ENCODE measurements around the gene SULF2.
"Not testable (repeated sequence)": the region's sequence is repeated elsewhere in the genome, so short reads cannot be mapped to it uniquely, and the experiment has no call there.

SULF2 gene

DNA sequence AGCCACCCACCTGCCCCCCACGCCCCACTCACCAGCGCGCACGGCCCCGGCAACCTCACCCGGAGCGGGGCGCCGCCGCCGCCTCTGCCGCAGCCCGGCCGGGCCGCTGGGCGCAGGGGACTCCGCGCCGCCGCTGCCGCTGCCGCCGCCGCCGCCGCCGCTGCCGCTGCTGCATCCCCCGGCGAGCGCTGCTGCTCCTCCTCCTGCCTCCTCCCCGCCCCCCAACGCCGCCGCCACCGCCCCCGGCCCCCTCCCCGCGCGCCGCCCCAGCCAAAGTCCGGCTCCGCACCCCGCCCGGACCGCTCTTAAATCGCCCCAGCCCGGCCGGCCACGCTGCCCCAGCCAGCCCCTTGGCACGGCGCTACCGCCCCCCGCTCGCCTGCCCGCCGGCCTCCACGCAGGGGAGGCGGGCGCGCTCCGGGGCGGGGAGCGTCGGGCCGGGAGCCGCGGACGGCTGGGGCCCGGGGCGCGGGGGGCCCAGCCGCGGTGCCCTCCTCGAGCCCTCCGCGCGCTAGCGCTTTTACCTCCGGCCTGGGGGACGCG lies at the start of gene SULF2:
SULF2 (minus strand) TSS at position 171 of the 543 bp plus-strand sequence. CDS start 28,118 bp downstream, outside the sequence.
- no peak for DNase-seq

DNA sequence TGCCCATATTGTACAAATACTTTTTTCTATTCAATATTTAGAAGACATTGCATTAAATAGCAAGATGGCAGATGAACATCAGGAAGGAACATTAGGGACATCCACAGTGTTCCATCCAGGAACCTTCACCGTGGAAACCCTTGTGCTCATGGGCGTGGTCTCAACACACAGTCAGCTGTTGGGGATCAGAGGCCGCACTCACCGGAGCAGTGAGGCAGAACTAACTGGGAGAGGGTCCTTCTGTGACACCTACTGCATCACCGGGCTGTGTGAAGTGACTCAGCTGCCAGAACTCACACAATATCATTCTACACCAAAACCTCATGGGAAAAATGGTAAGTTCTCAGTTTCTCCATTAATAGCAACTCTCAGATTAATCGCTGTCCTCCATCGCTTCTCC lies 46.4 kb upstream of the SULF2 start:
- DNase-seq: not testable (repeated sequence)

GRCh38 chr20:47826716-47827115 lies 41.4 kb upstream of the SULF2 start:
- not testable (repeated sequence) for DNase-seq

- DNase-seq: not testable (repeated sequence)
Measured at GRCh38 chr20:47826006-47826405, 40.7 kb upstream of the SULF2 start.

DNA sequence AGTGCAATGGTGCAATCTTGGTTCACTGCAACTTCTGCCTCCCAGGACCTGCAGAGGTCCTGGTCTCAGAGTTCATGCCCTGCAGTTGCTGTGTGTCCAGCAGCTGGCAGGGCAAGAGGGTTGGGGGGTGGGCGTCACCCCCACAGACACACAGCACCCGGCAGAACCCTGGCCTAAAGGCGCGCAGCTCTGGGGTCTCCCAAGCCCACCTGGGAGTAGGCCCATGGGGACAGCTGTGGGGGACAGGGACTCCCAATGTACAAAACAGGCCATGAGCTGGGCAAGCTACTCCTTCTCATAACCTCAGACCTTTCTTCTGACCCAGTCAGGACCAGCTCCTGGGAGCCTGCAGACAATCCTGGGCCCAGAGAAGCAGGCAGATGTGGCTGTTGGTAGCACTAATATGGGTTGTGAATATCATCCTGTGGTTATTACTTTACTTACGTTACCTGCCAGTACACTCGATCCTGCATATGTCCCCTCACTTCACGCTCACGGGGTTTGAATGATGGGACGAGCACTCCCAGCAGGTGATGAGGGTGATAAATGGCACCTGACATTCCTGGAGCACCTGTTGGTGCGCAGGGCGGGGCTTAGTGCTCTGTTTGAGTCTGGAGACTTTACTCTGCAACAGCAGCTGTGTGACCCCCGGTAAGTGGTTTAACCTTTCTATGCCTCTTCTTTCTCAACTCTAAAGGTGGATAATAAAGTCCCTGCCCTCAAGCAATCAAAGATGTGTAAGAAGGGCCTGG lies 39.9 kb upstream of the SULF2 start:
- DNase-seq: no peak

GRCh38 chr20:47823941-47824340 lies 38.7 kb upstream of the SULF2 start:
- not testable (repeated sequence) for DNase-seq

DNA sequence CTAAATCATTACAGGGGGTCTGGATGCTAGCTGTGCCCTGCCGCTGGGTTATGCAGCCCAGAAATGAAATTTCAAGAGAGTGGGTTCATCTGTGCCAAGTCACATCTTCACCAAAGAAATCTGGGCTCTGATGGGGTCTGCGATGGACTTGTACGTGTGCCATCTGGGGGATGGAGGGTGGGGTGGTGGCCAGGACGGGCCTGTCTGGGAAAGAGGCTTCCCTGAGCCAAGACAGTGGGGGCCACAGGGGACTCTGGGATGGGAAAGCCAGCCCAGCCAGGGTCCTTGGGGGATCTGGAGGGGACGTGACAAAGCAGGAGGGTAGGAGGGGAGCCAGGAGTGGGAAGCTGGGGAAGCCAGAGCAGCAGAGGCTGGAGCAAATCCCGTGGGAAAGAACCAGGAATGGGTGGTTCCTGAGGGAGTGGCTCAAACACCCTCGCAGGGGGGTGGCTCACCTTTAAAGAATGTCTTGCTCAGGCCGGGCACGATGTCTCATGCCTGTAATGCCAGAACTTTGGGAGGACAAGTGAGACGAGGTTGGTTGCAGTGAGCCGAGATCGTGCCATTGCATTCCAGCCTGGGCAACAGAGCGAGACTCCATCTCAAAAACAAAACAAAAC lies 36.3 kb upstream of the SULF2 start:
- no peak for DNase-seq

DNA sequence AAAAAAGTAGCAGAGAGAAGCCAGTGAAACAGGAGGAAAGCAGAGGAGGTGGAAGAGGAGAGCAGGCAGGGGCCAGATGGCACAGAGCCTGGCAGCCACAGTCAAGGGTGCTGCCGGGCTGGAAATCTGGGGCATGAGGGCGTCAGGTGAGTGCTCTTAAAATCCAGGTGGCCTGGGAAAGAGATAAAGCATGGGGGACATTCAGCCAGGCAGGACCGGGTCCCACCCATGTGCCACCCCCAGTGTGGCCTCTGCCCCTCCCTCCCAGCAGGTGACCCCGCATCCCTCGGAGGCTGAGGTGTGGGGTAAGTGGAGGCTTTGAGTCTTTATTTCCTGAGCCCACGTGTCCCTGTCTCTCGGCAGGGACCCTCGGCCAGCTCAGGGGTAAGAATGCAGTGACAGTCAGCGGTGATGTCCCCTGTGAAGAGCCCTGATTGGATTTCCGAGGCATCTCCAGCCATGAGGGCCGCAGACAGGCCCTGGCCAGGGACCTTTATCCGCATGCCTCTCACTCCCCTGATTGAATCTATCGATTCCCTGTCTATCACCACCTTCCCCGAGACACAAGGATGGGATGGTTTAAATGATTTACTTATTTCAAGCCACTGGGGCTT lies 33.8 kb upstream of the SULF2 start:
- no peak for DNase-seq

GRCh38 chr20:47818466-47818865 lies 33.2 kb upstream of the SULF2 start:
- DNase-seq: no peak

- no peak for DNase-seq
Measured at GRCh38 chr20:47818016-47818415, 32.7 kb upstream of the SULF2 start.

DNA sequence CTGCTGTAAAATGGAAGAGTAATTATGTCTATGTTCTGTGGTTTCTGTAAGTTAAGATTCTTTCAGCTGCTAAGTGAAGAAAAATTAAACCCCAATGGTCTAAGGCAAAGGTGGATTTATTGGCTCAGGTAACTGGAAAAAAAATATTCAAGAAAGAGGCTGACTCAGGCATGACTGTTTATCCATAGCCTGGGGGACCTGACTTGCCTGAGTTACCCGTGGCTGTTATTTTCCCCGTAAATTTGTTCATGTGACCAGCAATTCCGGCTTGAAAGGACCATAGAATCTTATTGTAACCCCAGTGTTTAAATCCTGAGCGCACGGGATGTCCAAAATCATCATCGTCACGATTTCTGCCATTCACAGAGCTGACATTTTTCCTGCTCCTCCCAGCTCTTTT lies 32.3 kb upstream of the SULF2 start:
- DNase-seq: no peak

DNA sequence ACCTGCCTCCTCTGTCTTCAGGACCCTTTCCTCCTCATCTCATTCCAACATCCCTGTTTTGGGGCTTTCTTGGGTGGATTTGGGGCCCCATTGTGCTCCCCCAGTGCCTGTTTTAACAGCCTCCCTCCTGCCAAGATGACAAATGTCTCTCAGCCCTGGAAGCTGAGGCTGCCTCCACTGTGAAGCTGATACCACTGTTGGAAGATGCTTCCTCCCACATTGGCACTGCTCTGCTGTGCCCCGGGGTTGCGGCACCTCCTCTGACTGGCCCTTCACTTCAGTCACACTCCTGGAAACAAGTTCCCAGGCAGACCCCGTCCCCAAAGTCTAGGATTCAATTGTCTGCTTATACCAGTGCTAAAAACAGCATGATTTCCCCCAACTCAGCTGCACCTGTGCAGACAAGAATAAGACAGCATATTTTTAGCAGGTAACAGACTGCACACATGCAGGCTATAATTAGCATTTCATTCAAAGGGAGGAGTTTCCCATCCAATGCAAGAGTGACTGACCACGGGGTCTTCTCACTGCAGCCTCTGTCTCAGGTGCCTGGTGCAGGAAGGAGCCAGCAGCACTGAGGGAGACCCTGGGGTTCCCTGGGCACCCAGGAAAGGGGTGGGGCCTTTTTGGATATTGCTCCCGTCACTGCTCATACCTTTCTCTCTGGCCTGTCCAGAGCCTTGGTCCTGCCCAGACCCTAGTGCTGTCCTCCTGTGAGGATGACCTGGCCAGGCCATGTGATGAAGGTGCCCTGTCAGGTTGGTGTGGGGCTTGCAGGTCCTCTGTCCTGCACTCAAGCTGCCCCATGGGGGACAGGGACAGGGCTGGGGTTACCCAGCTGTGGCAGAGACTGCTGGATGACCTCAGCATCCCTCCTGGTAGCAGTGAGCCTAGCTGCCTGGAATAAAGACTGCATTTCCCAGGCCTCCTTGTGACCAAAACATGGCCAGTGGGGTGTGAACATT lies 31.5 kb upstream of the SULF2 start:
- no peak for DNase-seq

- DNase-seq: no peak
Measured at GRCh38 chr20:47815866-47816265, 30.6 kb upstream of the SULF2 start.

GRCh38 chr20:47815416-47815806 lies 30.1 kb upstream of the SULF2 start:
- no peak for DNase-seq

- DNase-seq: no peak
Measured at GRCh38 chr20:47814632-47815415, 29.5 kb upstream of the SULF2 start.

GRCh38 chr20:47810721-47811347 lies 25.6 kb upstream of the SULF2 start:
- no peak for DNase-seq

DNA sequence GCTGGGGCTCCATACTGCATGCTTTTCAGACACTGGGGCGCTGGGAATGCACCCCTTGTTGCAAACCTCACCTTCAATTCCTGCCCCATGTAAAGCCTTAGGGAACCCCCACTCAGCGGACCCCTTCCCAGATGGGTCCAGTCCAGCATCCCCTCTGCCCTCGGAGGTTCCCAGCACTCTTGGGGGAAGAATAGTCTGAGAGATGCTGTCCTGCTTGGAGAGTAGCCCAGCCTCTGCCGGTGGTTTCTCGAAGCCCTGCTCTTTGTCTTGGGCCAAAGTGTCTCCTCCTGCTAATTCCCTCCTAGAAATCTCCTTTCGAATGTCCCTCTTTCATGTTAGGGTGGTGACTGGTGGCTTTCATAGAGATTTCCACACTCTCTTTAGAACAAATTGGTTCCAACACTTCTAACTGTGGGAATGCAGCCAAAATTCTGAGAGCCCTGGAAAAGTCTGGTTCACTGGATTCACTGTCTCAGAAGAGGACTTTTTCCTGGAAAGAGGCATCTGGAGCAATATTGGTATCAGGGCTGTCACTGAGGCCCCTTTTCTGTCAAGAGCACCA lies 24.9 kb upstream of the SULF2 start:
- DNase-seq: no peak

- no peak for DNase-seq
Measured at GRCh38 chr20:47809161-47809960, 24.1 kb upstream of the SULF2 start.

- no peak for DNase-seq
Measured at GRCh38 chr20:47805951-47806350, 20.7 kb upstream of the SULF2 start.

- not testable (repeated sequence) for DNase-seq
Measured at GRCh38 chr20:47804972-47805371, 19.7 kb upstream of the SULF2 start.
